HTERT RPE-1 (cell line): ENCODE results near the gene ZNF789.
"Not testable (repeated sequence)": the region's sequence is repeated elsewhere in the genome, so short reads cannot be mapped to it uniquely, and the experiment has no call there.

Experiments
- in situ Hi-C: fragments of 300-500 bp; cut with MboI; formaldehyde crosslinking; loops from 4 replicates; pipeline ENCODE4 v1.14.3; 2020; ENCODE audit warnings: low sequenced_read_pairs

Gene ZNF789

GRCh38 chr7:99472561-99473314, at the start of gene ZNF789:
Gene ZNF789 (plus strand): TSS chr7:99472890. CDS start chr7:99476457, 3,567 bp downstream.
- in situ Hi-C loops = no loop called here

- in situ Hi-C loops = no loop called here
Observed at GRCh38 chr7:99424932-99425730, 47.6 kb upstream of the ZNF789 start.

GRCh38 chr7:99428972-99429566, 43.6 kb upstream of the ZNF789 start:
- in situ Hi-C loops = no loop called here

GRCh38 chr7:99429756-99430155, 42.9 kb upstream of the ZNF789 start:
- in situ Hi-C loops = no loop called here

GRCh38 chr7:99431756-99432540, 40.7 kb upstream of the ZNF789 start:
- in situ Hi-C loops = not testable (repeated sequence)

GRCh38 chr7:99433158-99433557, 39.5 kb upstream of the ZNF789 start:
- in situ Hi-C loops = no loop called here

GRCh38 chr7:99437946-99438572, 34.6 kb upstream of the ZNF789 start:
- in situ Hi-C loops = no loop called here

GRCh38 chr7:99438573-99439480, 33.9 kb upstream of the ZNF789 start, which contains the start of the genes CPSF4 and PTCD1:
Gene CPSF4 (plus strand): TSS chr7:99438943. CDS start chr7:99439083, 140 bp downstream.
Gene PTCD1 (minus strand): TSS chr7:99438798. CDS start chr7:99435242, 3,556 bp downstream.
- in situ Hi-C loops = no loop called here

- in situ Hi-C loops = no loop called here
Observed at GRCh38 chr7:99440195-99440594, 32.5 kb upstream of the ZNF789 start.

- in situ Hi-C loops = no loop called here
Observed at GRCh38 chr7:99446096-99446495, 26.6 kb upstream of the ZNF789 start.

- in situ Hi-C loops = no loop called here
Observed at GRCh38 chr7:99447943-99448342, 24.7 kb upstream of the ZNF789 start.

GRCh38 chr7:99448855-99449254, 23.8 kb upstream of the ZNF789 start:
- in situ Hi-C loops = no loop called here

GRCh38 chr7:99449326-99449725, 23.4 kb upstream of the ZNF789 start:
- in situ Hi-C loops = no loop called here

GRCh38 chr7:99451936-99452335, 20.8 kb upstream of the ZNF789 start:
- in situ Hi-C loops = no loop called here

- in situ Hi-C loops = no loop called here
Observed at GRCh38 chr7:99452541-99452940, 20.1 kb upstream of the ZNF789 start.

- in situ Hi-C loops = no loop called here
Observed at GRCh38 chr7:99453105-99453504, 19.6 kb upstream of the ZNF789 start.

GRCh38 chr7:99455874-99456273, 16.8 kb upstream of the ZNF789 start:
- in situ Hi-C loops = no loop called here

GRCh38 chr7:99456288-99456687, 16.4 kb upstream of the ZNF789 start:
- in situ Hi-C loops = no loop called here

GRCh38 chr7:99457050-99457649, 15.5 kb upstream of the ZNF789 start:
- in situ Hi-C loops = no loop called here
